ENCODE data around the gene ZDBF2.
"Not testable (repeated sequence)": the region's sequence is repeated elsewhere in the genome, so short reads cannot be mapped to it uniquely, and the experiment has no call there.

- TF ChIP-seq EZH2 (IDR thresholded peaks at IDR 0.05; ENCODE audit: low read length, missing control alignments); CTCF (conservative IDR thresholded peaks at IDR 0.05 in 1 of 2, IDR thresholded peaks at IDR 0.05 in 1 of 2; ENCODE audit: low read depth in 1 of 2, low read length in 2 of 2): not testable (repeated sequence)
Measured at GRCh38 chr2:206356840-206357239, 82.4 kb downstream of the ZDBF2 start.

Data from fibroblast of lung (primary cell).